GM19372 (cell line): ENCODE measurements around the gene GRIK4.

Experiments
- ATAC-seq: cut with Tn5 transposase; IDR thresholded peaks from one replicate; pipeline ENCODE4 v1.9.1; 2021; ENCODE audit warnings: mild to moderate bottlenecking, low read depth, moderate library complexity; ENCODE audit not compliant: unreplicated experiment

GRIK4 gene

DNA sequence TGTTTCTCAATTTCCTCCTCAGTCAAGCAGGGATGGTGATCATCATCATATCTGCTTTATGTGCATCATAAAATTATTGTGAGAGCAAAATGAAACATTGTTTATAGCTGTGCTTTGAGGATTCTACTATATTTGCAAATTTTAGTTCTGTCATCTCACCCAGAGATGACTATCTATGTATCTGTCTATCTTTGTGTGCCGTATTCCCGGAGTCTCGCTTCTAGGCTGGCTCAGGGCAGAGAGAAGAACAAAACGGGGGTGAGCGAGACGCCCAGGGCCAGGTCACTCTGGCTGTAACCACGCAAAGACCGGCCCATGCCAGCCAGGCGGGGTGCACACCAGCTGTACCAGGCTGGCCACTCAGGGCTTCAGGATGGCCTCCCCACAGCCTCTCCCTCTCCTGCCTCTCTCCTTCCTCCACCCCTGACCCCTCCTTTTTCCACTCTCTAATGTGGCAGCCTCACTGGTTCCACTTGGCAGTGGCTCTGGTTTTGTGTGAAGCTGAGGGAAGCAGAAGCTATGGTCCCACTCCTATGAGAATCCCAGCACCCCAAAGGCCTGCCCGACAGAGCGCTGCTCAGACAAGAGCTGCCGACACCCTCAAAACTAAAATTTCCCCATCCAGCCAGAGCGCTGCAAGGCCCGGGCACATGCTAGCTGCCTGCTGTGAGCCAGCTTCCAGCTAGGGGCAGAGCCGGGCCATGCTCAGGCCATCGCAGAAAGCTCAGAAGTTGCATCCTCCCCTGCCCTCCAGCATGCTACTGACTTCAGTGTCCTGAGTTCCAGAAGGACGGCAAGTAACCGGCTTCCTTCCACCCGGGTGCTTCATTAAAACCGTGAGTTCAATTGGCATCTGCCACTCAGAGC is 372.8 kb downstream of the GRIK4 start:
- no peak for ATAC-seq

DNA sequence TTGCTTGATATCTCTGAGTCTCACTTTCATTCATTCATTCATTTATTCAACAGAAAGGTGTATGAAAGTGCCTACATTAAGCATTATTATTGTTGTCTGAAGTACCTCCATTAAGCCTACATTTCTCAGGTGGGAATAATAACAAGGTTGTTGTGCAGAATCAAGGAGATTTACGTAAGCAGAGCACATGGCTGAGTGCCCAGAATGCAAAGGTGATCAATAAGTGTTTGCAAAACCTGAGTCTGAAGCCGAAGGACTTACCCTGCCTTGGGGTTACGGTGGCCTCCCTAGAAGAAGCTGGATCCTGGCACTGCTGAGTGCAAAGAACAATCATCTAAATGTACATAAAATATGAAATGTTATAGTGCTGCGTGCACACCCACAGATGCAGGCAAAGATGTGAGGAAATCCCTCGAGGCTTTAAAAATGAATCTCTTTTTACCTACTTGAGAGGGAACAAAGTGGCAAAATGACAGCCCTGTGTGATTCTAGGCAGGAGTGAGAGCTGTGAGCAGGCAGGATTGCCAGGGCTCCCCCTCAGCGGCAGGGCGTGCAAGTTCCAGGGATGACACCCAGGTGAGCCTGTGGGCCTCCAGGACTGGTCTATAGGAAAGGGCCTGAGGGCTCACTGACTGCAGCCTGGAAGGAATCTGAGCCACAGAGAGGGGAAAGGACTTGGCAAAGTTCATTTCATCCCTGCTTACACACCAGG is 379.2 kb downstream of the GRIK4 start:
- ATAC-seq: no peak

DNA sequence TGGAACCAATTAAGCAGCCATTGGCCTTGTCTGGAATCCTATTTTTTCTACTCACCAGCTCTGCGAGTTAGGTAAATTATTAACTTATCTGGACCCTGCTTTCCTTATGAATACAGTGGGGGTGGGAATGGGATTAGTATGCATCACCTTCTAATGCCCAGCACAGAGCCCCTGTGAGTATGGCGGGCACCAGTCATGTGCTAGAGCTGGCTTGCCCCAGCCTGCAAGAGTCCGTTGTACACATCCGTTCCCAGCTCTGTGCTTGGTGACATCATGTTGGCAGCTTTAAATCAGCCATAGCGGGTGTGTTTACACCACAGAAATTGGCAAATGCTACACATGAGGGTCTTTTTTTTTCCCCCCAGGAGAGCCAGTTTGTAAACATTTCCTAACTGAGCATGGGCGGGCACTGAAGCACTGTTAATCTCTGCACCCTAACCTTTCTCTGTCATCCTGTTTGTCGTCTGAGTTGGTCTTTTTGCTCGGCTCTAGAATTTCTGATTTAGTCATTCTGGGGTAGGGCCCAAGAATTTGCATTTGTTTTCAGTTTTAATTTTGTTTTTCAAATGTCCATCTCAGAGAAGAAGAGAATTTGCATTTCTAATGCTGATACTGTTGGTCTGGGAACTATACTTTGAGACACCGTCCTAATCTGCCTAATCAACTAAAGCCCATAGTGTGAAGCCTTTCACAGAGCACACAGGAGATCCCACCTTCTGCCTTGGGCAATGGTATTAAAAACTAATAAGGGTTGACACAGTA is 382.1 kb downstream of the GRIK4 start:
- no peak for ATAC-seq

DNA sequence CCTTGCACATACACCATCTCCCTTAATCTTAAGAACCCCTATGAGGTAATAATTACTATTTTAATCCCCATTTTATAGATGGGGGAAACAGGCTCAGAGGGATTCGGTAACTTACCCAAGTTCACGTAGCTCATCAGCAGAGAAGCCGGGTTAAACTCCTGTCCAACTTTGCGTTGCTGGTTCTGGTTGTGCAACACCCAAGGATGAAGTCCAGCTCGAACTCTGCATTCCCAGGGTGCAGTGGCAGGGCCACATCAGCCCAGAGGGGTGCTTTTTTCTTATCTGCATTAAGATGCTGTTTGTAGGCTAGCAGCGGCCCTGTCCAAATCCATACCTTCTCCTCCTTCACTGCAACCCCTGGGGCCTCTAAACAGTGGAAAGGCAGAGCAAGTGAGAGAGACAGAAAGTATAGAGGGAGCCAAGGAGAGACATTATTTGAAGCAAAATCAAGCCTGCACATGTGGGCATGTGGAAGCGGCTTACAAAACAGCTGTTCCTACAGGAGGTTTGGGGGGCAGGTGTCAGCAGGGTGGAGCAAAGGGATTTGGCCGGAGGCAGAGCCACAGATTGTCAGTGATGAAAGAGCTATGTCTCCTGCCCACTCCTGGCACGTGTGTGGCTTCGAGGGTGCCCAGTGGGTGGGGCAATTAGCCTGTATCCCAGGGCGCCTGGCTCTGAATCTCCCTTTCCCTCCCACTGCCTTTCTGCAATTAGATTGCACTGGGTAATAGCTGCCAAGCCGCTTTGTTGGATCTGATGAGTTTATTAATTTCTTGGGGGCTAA is 382.8 kb downstream of the GRIK4 start:
- no peak for ATAC-seq

DNA sequence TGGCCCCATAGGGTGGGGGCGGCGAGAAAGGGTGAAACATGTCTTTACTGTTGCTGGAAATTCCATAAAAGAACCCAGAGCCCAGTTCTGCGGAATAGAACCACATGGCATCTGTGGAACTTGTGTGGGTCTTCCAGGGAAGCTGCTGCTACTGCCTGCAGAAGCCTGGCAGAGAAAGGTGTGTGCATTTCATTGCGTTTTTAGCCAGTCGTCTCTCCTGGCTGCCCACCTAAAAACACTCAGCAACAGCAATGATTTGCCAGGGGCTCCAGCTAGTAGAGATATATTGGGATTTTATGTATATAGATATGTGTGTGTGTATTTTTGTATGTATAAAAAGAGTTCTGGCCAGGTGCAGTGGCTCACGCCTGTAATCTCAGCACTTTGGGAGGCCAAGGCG is 385.1 kb downstream of the GRIK4 start:
- ATAC-seq: no peak

DNA sequence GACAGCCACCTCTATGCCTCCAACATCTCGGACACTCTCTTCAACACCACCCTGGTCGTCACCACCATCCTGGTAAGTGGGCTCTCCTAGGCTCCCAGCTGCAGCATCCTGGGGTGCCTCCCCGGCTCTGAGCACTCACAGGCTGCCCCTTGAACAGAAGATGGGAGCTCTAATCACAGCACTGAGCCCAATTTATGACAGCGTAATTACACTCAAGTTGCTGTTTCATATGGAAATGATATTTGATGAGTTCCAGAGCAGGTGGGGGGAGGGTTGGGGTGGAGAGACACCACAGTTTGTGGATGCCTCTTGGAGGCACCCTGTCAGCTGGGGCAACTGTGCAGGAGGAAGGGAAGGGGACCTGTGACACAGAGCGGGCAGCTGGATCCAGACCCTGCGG is 387.0 kb downstream of the GRIK4 start:
- no peak for ATAC-seq

DNA sequence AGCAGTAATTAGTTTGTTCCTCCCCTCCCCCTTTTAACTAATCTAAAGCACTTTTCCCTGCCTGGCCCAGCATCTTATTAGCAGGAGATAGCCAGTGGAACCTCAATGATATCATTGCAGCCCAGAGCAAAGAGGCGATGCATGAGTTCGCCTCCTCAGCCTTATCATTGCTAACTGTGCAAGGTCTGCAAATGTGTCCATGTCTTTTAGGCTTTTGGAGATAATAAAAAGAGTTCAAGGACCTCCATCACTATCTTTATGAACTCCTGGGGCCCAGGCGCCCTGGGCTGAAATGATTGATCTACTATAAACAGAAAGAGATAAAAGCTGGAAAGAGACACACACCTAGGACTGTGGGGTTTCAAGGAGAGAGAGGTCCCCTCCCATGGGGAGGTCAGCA is 388.2 kb downstream of the GRIK4 start:
- ATAC-seq: no peak

DNA sequence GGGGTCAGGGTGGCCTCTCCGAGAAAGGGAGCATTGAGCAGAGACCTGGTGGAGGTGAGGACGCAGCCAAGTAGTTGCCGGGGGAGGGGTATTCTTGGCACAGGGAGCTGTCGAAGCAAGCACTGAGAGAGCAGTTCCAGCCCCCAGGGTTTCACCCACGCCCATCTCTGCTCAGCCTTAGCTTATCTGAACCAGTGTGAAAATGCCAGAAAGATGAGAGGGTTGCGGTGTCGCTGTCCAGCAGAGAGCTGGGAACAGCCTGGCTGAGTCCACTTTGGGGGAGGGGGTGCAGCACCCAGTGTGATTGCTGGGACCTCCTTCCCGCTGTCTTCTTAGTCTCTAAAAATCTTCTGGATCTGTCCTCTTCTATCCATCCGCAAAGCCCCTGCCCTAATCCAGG is 389.1 kb downstream of the GRIK4 start:
- no peak for ATAC-seq

DNA sequence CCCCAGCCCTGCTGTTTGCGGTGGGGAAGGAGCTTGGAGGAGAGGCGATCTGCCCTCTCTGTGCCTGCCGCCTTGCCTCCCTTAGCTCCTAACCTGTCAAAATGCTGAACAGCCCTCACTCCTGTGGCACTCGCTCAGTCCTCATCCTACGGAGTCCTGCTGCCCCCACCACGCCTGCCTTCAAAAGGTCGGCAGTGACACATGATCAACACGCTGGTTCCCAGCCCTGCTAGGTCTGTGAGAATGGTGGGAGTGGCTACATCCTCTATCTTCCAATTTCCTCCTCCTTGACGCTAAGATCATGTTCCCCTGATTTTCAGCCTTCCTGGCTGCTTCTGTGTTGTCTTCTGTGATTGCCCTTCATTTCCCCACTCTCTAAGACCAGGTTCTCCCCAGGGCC is 392.1 kb downstream of the GRIK4 start:
- no peak for ATAC-seq

DNA sequence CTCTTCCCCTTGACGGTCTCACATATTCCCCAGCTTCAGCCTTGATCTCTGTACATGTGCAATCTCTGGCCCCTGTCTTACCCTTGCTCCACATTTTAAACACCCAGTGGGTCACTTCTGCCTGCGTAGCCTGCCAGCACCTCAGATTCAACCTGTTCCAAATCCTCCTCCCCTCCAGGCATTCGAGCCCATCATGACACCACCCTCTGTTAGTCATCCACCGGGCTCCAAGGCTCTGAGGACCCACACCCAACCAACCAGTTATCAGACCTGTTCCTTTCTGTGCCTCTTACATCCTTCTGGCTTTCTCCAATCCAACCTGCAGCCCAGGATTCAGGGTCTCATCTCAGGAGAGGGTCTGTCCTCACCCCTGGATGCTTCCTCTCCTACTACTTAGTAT is 392.6 kb downstream of the GRIK4 start:
- ATAC-seq: no peak

DNA sequence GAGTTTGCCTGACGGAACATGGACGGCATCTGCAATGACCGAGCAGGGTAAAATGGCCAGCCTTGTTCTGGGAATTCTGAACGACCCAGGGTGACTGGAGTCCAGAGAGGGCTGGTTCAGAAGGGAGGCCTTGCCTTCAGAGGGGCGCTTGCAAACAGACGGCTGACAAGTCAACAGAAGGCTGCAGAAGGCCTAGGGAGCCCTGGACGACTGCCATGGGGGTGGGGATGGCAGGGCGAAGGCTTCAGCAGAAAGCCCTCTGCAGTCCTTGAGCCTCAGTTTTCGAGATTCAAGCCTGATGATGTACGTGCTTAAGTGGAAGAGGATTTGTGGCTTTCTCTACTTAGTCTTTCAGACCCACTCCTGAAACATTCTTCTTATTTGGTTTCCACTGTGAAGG is 395.2 kb downstream of the GRIK4 start:
- no peak for ATAC-seq

DNA sequence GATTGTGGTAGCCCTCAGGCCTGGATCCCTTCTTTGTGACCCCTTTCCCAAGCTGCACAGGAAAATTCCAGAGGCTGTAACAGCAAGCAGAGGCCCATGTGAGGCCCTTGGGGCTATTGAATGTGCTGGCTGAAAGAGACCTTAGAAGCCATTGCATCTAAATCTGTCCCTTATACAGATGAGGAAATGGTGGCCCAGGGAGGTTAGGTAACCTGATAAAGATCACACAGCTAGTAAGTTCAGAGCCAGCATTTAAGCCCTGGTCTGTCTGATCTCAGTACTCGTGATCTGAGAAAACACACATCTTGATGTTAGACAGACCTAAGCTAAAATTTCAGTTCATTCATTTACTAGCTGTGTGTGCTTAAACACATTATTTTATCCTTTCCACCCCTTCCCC is 396.4 kb downstream of the GRIK4 start:
- no peak for ATAC-seq

DNA sequence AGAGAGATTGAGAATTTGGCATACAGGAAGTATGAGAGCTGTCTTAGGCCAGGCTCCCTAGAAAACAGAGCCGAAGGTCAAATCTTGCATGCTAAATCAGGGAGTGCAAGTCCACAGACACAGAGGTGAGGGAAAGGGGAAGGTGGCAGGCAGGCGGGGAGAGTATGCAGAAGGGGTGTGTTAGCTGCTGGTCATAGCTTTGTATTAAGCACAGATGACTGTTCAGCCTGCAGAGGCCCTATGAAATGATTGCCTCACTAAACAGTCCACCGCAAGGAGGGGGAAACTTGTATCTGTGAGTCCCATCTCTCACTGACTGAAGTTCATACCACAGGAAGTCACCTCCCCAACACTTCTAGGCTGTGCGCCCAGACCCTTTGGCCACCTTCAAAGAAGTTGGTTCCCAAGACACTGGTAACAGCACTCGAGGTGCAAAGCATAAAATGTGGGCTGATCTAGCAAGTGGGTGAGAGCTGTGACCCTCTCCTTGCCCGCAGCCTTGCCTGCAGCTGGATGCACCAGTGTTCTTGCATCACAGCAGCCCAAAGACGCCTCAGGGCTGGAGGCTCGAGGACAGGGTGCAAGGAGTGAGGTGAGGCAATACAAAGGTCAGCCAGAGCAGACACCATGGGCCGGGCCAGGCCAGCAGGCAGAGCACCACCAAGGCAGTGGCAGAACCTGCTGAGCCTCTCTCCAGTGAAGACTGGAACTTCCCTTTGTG is 397.1 kb downstream of the GRIK4 start:
- no peak for ATAC-seq

DNA sequence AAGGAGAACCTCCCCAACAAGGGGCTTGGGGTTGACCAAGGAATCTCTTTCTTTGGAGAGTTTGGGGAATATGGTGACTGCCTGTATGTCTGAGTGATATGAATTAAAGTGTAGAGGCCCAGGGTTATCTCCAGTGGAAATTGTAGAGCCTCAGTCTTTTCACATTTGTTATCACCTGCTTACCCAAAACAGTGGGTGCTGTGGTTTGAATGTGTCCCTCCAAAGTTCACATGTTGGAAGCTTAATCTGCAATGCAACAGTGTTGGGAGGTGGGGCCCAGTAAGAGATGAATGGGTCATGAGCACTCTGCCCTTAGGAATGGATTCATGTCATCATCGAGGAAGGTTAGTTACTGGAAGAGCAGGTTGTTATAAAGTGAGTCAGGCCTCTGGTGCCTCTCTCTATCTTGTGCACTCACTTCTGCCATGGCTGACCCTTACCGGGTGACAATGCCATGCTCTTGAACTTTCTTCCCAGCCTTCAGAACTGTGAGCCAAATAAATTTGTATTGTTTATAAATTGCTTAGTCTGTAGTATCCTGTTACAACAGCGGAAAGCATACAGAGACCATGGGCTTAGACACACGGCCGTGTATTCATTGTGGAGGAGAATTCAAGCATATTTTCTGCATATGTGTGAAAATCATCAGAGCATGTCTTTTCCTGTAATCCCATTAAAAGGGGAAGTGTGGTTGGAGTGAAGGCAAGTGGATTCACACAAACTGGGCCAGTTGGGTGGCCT is 398.3 kb downstream of the GRIK4 start:
- no peak for ATAC-seq

DNA sequence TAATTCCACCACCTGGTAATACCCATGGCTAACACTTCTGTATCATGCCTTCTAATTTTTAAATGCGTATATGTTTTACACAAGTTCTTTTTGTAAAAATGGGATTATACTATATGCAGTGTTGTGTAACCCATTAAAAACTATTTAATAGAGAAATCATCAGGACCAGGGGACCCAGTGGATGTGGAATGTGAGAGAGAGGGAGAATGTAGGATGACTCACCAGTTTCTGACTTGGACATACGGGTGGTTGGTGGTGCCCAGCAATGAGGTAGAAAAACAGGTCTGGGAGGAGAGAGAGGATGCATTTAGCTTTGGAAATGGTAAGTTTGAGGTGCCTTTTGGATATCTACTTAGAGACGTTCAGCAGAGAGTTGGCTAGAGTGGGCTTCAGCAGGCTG is 400.4 kb downstream of the GRIK4 start:
- no peak for ATAC-seq

DNA sequence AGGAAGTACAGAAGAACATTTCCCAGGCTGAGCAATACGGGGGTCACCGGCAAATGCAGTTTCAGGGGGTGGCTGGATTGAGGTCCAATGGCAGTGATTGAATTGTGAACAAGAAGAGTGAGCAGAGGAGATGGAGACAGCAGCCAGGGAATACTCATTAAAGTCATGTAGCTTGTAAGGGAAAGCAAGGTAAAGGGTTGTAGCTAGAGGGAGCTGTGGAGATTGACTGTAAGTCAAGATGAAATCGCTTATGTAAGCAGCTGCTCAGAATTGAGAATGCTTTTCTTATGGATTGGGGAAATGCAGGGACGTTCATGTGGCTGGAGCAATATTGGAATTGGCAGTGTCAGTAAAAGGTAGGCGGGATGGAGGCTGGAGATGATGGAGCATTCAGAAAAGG is 401.0 kb downstream of the GRIK4 start:
- ATAC-seq: no peak

DNA sequence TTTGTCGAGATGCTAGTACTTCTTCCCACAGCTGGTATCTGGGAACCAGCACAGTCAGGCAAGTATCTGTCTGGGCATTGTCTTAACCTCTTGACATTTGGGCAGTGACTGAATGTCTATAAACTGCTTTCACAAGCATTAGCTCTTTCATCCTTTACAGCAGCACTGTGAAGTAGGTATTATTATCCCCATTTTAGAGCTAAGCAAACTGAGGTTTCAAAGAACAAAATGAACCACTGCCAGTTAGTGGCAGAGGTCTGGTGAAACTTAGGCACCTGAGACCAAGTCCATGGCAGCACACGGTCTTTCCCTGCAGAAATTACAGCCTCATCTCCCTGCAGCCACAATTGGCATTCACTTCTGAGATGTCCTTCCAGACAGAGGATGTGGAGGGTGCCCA is 401.4 kb downstream of the GRIK4 start:
- no peak for ATAC-seq

DNA sequence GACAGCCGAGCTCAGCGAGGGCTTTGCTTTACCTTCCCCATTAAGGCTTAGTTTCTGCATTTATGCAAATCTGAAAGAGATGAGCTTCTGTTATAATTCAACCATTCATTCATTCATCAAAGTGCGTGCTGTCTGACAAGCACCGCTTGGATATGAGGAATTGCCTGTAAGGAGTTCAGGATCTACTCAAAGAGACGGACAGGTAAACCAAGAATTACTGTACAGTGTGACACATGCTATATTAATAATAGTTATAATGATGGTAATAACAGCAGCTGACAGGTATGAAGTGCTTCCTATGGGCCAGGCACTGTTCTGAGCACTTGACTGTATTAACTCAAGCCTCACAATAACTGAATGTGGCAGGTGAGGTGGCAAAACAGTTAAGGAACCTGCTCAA is 402.5 kb downstream of the GRIK4 start:
- no peak for ATAC-seq

DNA sequence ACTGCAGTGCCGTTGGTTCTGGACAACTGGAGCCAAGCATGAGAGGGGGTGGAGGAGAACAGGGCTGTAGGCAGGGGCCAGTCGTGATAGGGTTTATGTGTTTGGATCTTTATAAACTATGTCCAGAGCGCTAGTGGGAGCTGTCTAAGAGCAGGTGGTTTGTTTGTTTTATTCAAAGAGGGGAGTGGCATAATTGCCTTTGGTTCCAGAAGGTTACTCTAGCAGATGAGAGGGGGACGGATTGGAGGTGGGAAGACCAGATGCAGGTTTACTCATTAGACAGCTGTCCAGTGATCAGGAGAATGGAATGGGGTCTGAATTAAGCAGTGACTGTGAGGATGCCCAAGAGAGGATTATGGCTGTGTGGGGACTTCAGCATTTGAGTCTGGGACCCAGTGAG is 403.1 kb downstream of the GRIK4 start:
- ATAC-seq: no peak
